Subcutaneous adipose tissue (tissue), 4 donors: Measurements from ENCODE around the gene ACKR3. TPM values are rescaled to one million over a fixed set of nuclear protein-coding genes. Genes with fewer than 3 reads are reported as not detected.

ENCODE experiments used
- CTCF ChIP-seq: fragments of 450-650 bp; IDR thresholded peaks from one replicate; pipeline ENCODE4 v1.5.1; 2016; ENCODE audit warnings: low read depth, mild to moderate bottlenecking, control low read depth, antibody characterized with exemption, moderate library complexity
- total RNA-seq, 4 donors: library from RNA; depleted of rRNA; stranded (reverse); fragments of >200 nt; gene quantifications; one replicate each; pipeline ENCODE4 v1.1.0, GENCODE V29; 2016

Gene ACKR3
- total RNA-seq, 4 donors from 2014 or later, result 26.3 to 84.9 (median 38.6) TPM

DNA sequence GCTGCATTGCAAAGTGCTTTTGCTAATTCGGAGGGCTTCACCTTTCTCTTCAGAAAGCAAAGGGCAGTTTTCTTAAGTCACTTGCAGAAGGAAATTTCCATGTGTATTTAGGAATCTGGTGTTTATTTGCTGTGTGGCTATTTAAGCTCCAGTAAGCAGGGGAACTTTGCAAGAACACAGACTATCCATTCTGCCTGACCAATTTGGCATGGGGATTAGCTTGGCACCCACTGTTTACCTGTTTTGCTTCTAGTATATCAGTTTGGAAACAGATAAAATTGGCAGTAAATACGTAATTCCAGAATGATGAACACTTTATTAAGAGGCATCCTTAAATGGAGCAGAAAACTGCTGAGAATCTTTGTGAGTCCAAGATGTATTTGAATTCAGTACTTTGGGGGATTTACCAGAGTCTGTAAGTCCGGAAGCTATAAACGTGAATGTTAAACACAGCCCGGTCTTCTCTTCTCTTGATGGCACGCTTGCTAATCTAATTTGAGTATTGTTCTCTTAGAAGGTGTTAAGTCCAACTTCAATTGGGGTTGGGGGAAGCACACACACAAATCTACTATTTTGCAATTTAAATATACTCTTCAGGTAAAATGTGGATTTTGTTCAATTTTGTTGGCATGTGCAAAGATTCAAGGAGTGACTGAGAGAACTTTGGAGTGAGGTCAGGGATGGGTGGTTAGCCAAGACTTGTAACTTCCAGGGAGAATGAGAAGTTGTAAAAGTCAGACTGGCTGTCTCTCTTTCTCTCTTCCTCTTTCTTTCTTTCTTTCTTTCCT, 650 bp downstream of the ACKR3 start:
- no peak for TF ChIP-seq CTCF

DNA sequence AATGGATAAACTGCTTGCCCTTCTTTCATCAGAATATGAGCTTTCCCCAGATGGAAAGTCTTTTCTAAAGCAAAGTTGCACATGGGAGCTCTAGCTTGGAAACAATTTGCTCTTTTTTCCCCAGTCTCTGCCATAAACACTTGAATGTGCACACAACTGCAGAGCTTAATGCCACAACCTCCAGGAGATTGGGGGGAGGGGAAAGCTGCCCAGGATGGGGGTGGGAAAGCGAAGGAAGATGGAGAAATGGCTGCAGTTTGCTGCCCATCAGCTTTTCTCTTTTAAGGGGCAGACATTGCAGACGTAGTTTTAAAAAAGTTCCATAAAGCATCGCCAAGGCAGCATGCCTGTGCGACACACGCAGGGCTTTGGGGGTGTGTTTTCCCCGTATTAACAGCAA, 1.5 kb downstream of the ACKR3 start:
- TF ChIP-seq CTCF, result no peak

DNA sequence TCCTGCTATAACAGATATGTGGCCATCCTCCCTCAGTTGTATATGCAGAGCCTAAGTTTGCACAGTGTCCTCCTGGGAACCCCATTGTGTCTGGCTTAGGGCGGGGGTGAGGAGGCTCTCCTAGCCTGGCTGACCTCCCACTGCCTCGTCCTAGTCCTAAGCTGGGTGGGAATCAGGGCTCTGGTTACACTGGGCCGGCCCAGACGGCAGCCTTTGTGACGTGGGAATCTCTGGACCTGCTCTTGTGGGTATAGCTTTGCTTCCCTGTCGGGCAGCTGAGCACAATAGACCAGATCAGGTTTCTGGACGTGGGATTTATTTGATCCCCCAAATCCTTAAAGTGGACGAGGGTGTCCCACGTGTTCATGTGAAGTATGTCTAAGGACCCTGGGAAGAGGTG, 2.9 kb downstream of the ACKR3 start:
- no peak for TF ChIP-seq CTCF

GRCh38 chr2:236573066-236573929, 3.7 kb downstream of the ACKR3 start:
- no peak for TF ChIP-seq CTCF

GRCh38 chr2:236574000-236574399, 4.4 kb downstream of the ACKR3 start:
- TF ChIP-seq CTCF, result no peak

DNA sequence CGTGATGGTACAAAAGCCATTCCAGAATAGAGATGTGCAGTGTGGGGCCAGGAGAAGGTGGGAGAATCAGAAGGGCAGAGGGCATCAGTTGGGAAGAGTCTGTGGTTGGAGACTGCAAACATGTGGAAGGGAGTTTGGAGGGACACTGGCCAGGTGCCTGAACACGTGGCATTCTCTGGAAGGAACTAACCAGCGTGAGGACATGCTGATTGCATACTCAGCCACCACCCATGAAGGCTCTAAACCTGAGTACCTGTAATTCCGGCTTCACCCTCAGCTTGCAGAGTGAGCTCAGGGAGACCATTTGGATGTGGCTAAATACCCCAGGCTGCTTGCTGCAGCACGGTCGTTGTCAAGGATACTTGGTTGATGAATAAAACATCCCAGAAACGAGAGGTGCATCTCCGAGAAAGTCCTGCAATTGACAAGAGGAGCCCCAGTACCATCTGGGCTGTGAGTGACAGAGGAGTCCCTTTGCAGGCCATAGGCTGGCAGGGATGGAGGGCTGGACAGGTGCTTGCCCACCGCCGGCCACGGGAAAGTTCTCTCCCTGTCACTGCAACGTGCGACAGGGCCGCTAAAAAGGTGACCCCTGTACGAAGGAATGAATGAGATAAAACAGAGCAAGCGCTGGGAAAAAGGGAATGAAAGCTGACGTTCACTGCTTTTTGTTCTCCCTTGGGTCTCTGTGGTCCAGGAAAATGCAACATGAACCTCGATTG, 5.0 kb downstream of the ACKR3 start:
- no peak for TF ChIP-seq CTCF

DNA sequence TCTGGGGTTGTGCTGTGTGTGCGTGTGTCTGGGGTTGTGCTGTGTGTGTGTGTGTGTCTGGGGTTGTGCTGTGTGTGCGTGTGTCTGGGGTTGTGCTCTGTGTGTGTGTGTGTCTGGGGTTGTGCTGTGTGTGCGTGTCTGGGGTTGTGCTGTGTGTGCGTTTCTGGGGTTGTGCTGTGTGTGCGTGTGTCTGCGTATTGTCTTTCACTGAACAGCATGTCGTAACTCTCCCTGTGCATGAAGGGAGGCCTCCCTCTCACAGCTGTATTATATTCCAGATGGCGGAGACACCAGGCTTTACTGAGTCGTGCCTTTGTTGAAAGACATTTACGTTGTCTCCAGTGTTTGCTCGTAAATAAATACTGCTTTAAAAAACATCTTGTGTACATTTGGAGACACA, 5.9 kb downstream of the ACKR3 start:
- TF ChIP-seq CTCF, result no peak
